HG02943 (cell line): ENCODE measurements around the gene DOK7.

Experiments
- ATAC-seq: cut with Tn5 transposase; IDR thresholded peaks from one replicate; pipeline ENCODE4 v1.9.1; 2021; ENCODE audit warnings: mild to moderate bottlenecking, low read depth, moderate library complexity; ENCODE audit not compliant: unreplicated experiment

DOK7 gene

GRCh38 chr4:3462790-3463415 is at the start of gene DOK7:
DOK7 (plus strand) TSS chr4:3463306; CDS start chr4:3463376, 70 bp downstream.
- no peak for ATAC-seq

GRCh38 chr4:3413675-3414420 is 49.3 kb upstream of the DOK7 start:
- no peak for ATAC-seq

GRCh38 chr4:3414421-3415279 is 48.5 kb upstream of the DOK7 start:
- ATAC-seq: no peak

- ATAC-seq: no peak
Measured at GRCh38 chr4:3415471-3416141, 47.5 kb upstream of the DOK7 start.

GRCh38 chr4:3416270-3416669 is 46.8 kb upstream of the DOK7 start:
- ATAC-seq: no peak

- no peak for ATAC-seq
Measured at GRCh38 chr4:3416821-3417221, 46.3 kb upstream of the DOK7 start.

GRCh38 chr4:3417448-3417847 is 45.7 kb upstream of the DOK7 start:
- ATAC-seq: no peak

- no peak for ATAC-seq
Measured at GRCh38 chr4:3418029-3418762, 44.9 kb upstream of the DOK7 start.

GRCh38 chr4:3419836-3420605 is 43.1 kb upstream of the DOK7 start:
- ATAC-seq: no peak

GRCh38 chr4:3420606-3420955 is 42.5 kb upstream of the DOK7 start:
- ATAC-seq: no peak

- no peak for ATAC-seq
Measured at GRCh38 chr4:3420956-3421355, 42.1 kb upstream of the DOK7 start.

GRCh38 chr4:3421470-3421869 is 41.6 kb upstream of the DOK7 start:
- no peak for ATAC-seq

GRCh38 chr4:3422241-3422801 is 40.8 kb upstream of the DOK7 start:
- ATAC-seq: no peak

- no peak for ATAC-seq
Measured at GRCh38 chr4:3422808-3423297, 40.3 kb upstream of the DOK7 start.

- ATAC-seq: no peak
Measured at GRCh38 chr4:3423406-3423805, 39.7 kb upstream of the DOK7 start.

GRCh38 chr4:3423952-3424351 is 39.2 kb upstream of the DOK7 start:
- no peak for ATAC-seq

- no peak for ATAC-seq
Measured at GRCh38 chr4:3424522-3425095, 38.5 kb upstream of the DOK7 start.

- no peak for ATAC-seq
Measured at GRCh38 chr4:3426465-3427133, 36.5 kb upstream of the DOK7 start.
